Measurements from ENCODE around the gene TMEM128. TPM values are rescaled to one million over a fixed set of nuclear protein-coding genes. Genes with fewer than 3 reads are reported as not detected.

TMEM128 gene
- total RNA-seq, 1 experiment from 2014 or later, result 19.0 TPM

DNA sequence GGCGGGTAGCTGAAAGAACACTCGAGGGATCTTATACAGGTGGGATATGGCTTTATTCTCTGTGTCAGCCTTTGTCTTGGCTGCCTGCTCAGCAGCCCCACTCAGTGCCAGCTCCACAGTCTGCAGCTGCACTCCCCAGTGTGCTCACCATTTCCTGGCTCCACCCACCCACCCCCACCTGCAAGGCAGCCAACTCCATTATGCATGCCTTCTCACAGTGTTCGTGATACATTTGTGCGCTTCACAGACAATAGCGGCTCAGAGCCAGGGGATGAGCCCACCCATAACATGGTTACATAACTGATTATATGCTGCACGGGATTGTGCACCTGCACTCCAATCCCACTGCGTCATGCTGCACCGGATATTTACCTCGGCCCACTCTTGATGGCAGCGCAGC is 8.8 kb upstream of the TMEM128 start:
- no peaks in the 10 kb centered on the region for H3K9me3 ChIP-seq
- no peak overlapping the region for H3K4me3 ChIP-seq (ENCODE audit: low read depth, low read length)
- H3K27me3 ChIP-seq (replicated peaks; ENCODE audit: control insufficient read depth, insufficient read depth, low read length), result no peaks in the 10 kb centered on the region
- no peaks in the 10 kb centered on the region for H3K36me3 ChIP-seq (ENCODE audit: control insufficient read depth, insufficient read depth, low read length)
- intact Hi-C loops (cut with micrococcal nuclease; ENCODE audit: unreplicated experiment), result no loop called here
- ChIA-PET CTCF (no interaction called here), POLR2A (no interaction called here)
- Mint-ChIP-seq H3K27me3 (ENCODE audit: insufficient read depth, unreplicated experiment) (no peaks in the 10 kb centered on the region), H3K9me3 (ENCODE audit: unreplicated experiment) (no peaks in the 10 kb centered on the region), H3K36me3 (ENCODE audit: insufficient read depth, unreplicated experiment) (no peaks in the 10 kb centered on the region), H3K4me1 (ENCODE audit: low read depth, unreplicated experiment) (peaks cover 6% of the 10 kb centered on the region), H3K27ac (ENCODE audit: unreplicated experiment) (no peak overlapping the region), H3K4me3 (ENCODE audit: unreplicated experiment) (no peak overlapping the region)
- DNase-seq, result no peak
- BruUV-seq (replicated peaks), result no TSS peak
- peaks cover 15% of the 10 kb centered on the region for H3K4me1 ChIP-seq
- TF ChIP-seq, protein P1, sequence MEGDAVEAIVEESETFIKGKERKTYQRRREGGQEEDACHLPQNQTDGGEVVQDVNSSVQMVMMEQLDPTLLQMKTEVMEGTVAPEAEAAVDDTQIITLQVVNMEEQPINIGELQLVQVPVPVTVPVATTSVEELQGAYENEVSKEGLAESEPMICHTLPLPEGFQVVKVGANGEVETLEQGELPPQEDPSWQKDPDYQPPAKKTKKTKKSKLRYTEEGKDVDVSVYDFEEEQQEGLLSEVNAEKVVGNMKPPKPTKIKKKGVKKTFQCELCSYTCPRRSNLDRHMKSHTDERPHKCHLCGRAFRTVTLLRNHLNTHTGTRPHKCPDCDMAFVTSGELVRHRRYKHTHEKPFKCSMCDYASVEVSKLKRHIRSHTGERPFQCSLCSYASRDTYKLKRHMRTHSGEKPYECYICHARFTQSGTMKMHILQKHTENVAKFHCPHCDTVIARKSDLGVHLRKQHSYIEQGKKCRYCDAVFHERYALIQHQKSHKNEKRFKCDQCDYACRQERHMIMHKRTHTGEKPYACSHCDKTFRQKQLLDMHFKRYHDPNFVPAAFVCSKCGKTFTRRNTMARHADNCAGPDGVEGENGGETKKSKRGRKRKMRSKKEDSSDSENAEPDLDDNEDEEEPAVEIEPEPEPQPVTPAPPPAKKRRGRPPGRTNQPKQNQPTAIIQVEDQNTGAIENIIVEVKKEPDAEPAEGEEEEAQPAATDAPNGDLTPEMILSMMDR (IDR thresholded peaks at IDR 0.05; ENCODE audit: insufficient read depth in 1 of 2, low read depth in 1 of 2, low read length in 1 of 2, severe bottlenecking in 1 of 2, unreplicated experiment in 1 of 2), result no peak

DNA sequence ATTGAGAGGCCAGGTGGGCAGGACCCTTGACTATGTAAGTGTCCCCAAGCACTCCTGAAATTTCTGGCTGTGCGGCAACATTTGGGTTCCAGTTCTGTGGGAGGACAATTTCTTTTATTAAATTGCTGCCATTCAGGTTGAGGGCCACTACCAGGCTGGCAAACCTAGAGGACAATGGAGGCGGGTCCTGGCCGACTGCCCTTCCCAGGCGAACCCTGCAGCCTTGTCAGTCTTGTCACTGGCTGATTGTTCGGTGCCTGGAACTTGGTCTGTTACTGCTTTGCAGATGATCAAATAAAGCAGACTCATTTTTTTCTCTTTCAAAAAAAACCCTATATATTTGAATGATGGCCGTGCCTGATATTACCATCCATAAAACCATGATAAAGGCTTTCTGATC is 6.6 kb upstream of the TMEM128 start:
- intact Hi-C loops (cut with micrococcal nuclease; ENCODE audit: unreplicated experiment), result no loop called here
- no TSS peak for BruUV-seq (replicated peaks)
- Histone ChIP-seq H3K27me3 (replicated peaks; ENCODE audit: control insufficient read depth, insufficient read depth, low read length) (no peaks in the 10 kb centered on the region), H3K4me3 (ENCODE audit: low read depth, low read length) (no peak overlapping the region), H3K36me3 (ENCODE audit: control insufficient read depth, insufficient read depth, low read length) (no peaks in the 10 kb centered on the region), H3K4me1 (peaks cover 11% of the 10 kb centered on the region), H3K9me3 (no peaks in the 10 kb centered on the region)
- no peaks in the 10 kb centered on the region for H3K9me3 Mint-ChIP-seq (ENCODE audit: unreplicated experiment)
- ChIA-PET POLR2A (no interaction called here), CTCF (no interaction called here)
- no peaks in the 10 kb centered on the region for H3K27me3 Mint-ChIP-seq (ENCODE audit: insufficient read depth, unreplicated experiment)
- TF ChIP-seq, protein P1 (IDR thresholded peaks at IDR 0.05; ENCODE audit: insufficient read depth in 1 of 2, low read depth in 1 of 2, low read length in 1 of 2, severe bottlenecking in 1 of 2, unreplicated experiment in 1 of 2), result no peak
- DNase-seq, result no peak
- H3K36me3 Mint-ChIP-seq (ENCODE audit: insufficient read depth, unreplicated experiment), result no peaks in the 10 kb centered on the region
- no peak overlapping the region for H3K27ac Mint-ChIP-seq (ENCODE audit: unreplicated experiment)
- peaks cover 2% of the 10 kb centered on the region for H3K4me1 Mint-ChIP-seq (ENCODE audit: low read depth, unreplicated experiment)
- no peak overlapping the region for H3K4me3 Mint-ChIP-seq (ENCODE audit: unreplicated experiment)

DNA sequence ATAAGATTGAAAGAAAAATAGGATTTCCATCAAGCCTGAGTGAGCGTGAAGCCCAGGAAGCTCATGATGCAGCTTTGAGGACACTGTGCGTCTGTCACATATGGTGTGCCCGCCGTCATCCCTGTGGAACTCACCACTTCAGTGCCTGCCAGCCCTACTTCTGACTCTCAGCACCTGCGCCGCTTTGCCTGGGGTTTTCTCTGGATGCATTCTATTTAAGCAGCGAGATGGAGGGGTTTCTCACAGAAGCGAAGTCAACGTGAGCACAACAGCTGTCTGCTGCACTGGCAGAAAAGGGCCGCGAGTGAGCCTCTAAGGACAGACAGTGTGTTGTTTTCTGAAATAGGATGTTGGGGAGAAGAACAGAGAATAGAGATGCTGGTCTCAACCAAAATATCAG is 6.2 kb upstream of the TMEM128 start:
- Histone ChIP-seq H3K36me3 (ENCODE audit: control insufficient read depth, insufficient read depth, low read length) (no peaks in the 10 kb centered on the region), H3K27me3 (replicated peaks; ENCODE audit: control insufficient read depth, insufficient read depth, low read length) (no peaks in the 10 kb centered on the region), H3K9me3 (no peaks in the 10 kb centered on the region), H3K4me1 (peaks cover 7% of the 10 kb centered on the region), H3K4me3 (ENCODE audit: low read depth, low read length) (no peak overlapping the region)
- no peak for DNase-seq
- Mint-ChIP-seq H3K36me3 (ENCODE audit: insufficient read depth, unreplicated experiment) (no peaks in the 10 kb centered on the region), H3K4me1 (ENCODE audit: low read depth, unreplicated experiment) (peaks cover 2% of the 10 kb centered on the region), H3K27me3 (ENCODE audit: insufficient read depth, unreplicated experiment) (no peaks in the 10 kb centered on the region), H3K9me3 (ENCODE audit: unreplicated experiment) (no peaks in the 10 kb centered on the region), H3K27ac (ENCODE audit: unreplicated experiment) (no peak overlapping the region), H3K4me3 (ENCODE audit: unreplicated experiment) (no peak overlapping the region)
- intact Hi-C loops (cut with micrococcal nuclease; ENCODE audit: unreplicated experiment), result no loop called here
- TF ChIP-seq, protein P1 (IDR thresholded peaks at IDR 0.05; ENCODE audit: insufficient read depth in 1 of 2, low read depth in 1 of 2, low read length in 1 of 2, severe bottlenecking in 1 of 2, unreplicated experiment in 1 of 2), result no peak
- ChIA-PET CTCF (no interaction called here), POLR2A (no interaction called here)
- BruUV-seq (replicated peaks), result no TSS peak
